ENCODE results near the gene USP32. TPM values are rescaled to one million over a fixed set of nuclear protein-coding genes. Genes with fewer than 3 reads are reported as not detected.

Gene USP32
- total RNA-seq, 1 experiment from 2014 or later = 73.5 TPM

- Histone ChIP-seq H3K9me3 (ENCODE audit: control insufficient read depth, low read depth, low read length) (no peaks in the 10 kb centered on the region), H3K18ac (ENCODE audit: insufficient read length, low read depth, low read length) (no peak overlapping the region), H4K5ac (ENCODE audit: insufficient read length, low read depth, low read length) (no peak overlapping the region), H2BK5ac (ENCODE audit: insufficient read length, low read length) (no peak overlapping the region), H3K4me1 (ENCODE audit: insufficient read depth, low read length) (peaks cover 15% of the 10 kb centered on the region; the same call in 1 of the 2 replicates), H3K4ac (ENCODE audit: low read depth, low read length) (no peak overlapping the region), H3K27ac (ENCODE audit: insufficient read length, low read depth, low read length) (no peak overlapping the region), H3K23me2 (ENCODE audit: insufficient read length, low read depth, low read length, poor library complexity, severe bottlenecking) (no peaks in the 10 kb centered on the region), H4K20me1 (ENCODE audit: control insufficient read depth, insufficient read depth, insufficient read length) (peaks cover 2% of the 10 kb centered on the region), H3K79me1 (ENCODE audit: insufficient read depth, low read depth, low read length, poor library complexity, severe bottlenecking) (no peaks in the 10 kb centered on the region), H3K23ac (ENCODE audit: insufficient read length, low read depth, low read length) (no peak overlapping the region), H2BK20ac (ENCODE audit: low read depth, low read length, poor library complexity, severe bottlenecking) (no peak overlapping the region), H4K91ac (ENCODE audit: insufficient read length, low read depth, low read length) (no peak overlapping the region), H3K79me2 (ENCODE audit: insufficient read depth, low read length) (no peaks in the 10 kb centered on the region), H3K14ac (ENCODE audit: insufficient read depth, low read length) (no peak overlapping the region), H4K8ac (replicated peaks; ENCODE audit: insufficient read length, low read depth, low read length) (no peak overlapping the region), H3K56ac (ENCODE audit: insufficient read length, low read depth, low read length) (no peak overlapping the region), H3K4me2 (ENCODE audit: insufficient read depth, insufficient read length, low read length) (peak overlapping the region; percentile 11), H3K9ac (ENCODE audit: extremely low read depth, insufficient read length, low read length) (no peak overlapping the region), H3K27me3 (ENCODE audit: insufficient read depth, low read length) (no peaks in the 10 kb centered on the region), H2BK12ac (ENCODE audit: insufficient read length, low read depth, low read length) (no peak overlapping the region), H2BK15ac (ENCODE audit: low read depth, low read length) (no peak overlapping the region), H2AK5ac (ENCODE audit: insufficient read length, low read length) (no peak overlapping the region), H2BK120ac (ENCODE audit: low read depth, low read length, poor library complexity, severe bottlenecking) (no peak overlapping the region), H3T11ph (ENCODE audit: low read length) (no peak overlapping the region), H2AFZ (ENCODE audit: low read length) (no peak overlapping the region)
- no CpG with 5 or more reads among the region's 6 CpGs for WGBS (ENCODE audit: extremely low coverage, insufficient read length, low lambda C conversion rate)
- no peak overlapping the region for H3K27ac Mint-ChIP-seq
- no peak for DNase-seq
- no peak overlapping the region for H3K4me3 Mint-ChIP-seq
- no peaks in the 10 kb centered on the region for H3K36me3 Mint-ChIP-seq (ENCODE audit: insufficient read depth in 1 of 3, low read depth in 3 of 3)
- H3K27me3 Mint-ChIP-seq (ENCODE audit: low read depth) = peaks cover 28% of the 10 kb centered on the region
- H3K4me1 Mint-ChIP-seq = peaks cover 62 to 92% of the 10 kb centered on the region in 2 experiments
- TF ChIP-seq CTCF (conservative IDR thresholded peaks at IDR 0.05) = 0 out of 3 replicates have a peak, but pooled peaks have one; percentile 18
- no peaks in the 10 kb centered on the region; a peak in 1 of 5 replicates for H3K9me3 Mint-ChIP-seq
These were observed 232.5 kb downstream of the USP32 start for GRCh38 chr17:60159479-60159866.
